Chondrocyte (in vitro differentiated cells): ENCODE measurements around the gene CRIP1. TPM values are rescaled to one million over a fixed set of nuclear protein-coding genes. Genes with fewer than 3 reads are reported as not detected.

Experiments
- DNase-seq: peaks from one replicate; pipeline ENCODE4 v3.0.0; 2021; ENCODE audit warnings: mixed read lengths, low spot score
- H3K27ac Mint-ChIP-seq: one replicate; pipeline ENCODE4 v1.8.0; 2021; ENCODE audit warnings: mild to moderate bottlenecking, moderate library complexity, mixed read lengths; ENCODE audit not compliant: unreplicated experiment
- H3K27me3 Mint-ChIP-seq: 2 replicates; pipeline ENCODE4 v1.8.0; 2021; ENCODE audit warnings: low read depth, mixed read lengths
- H3K36me3 Mint-ChIP-seq: 2 replicates; pipeline ENCODE4 v1.8.0; 2021; ENCODE audit warnings: low read depth, mixed read lengths
- H3K4me1 Mint-ChIP-seq: 2 replicates; pipeline ENCODE4 v1.8.0; 2021; ENCODE audit warnings: low read depth, mild to moderate bottlenecking, mixed read lengths
- H3K4me3 Mint-ChIP-seq: one replicate; pipeline ENCODE4 v1.8.0; 2021; ENCODE audit warnings: mild to moderate bottlenecking, moderate library complexity, mixed read lengths; ENCODE audit not compliant: unreplicated experiment
- H3K9me3 Mint-ChIP-seq: 2 replicates; pipeline ENCODE4 v1.8.0; 2021; ENCODE audit warnings: low read depth, mixed read lengths
- CTCF ChIP-seq: fragments of 200-600 bp; sonication (generic); IDR thresholded peaks from 2 replicates; pipeline ENCODE4 v1.5.0; 2021; ENCODE audit warnings: antibody characterized with exemption, mild to moderate bottlenecking, moderate library complexity
- total RNA-seq: library from RNA; stranded (reverse); gene quantifications from 3 replicates; pipeline ENCODE4 v1.2.1, GENCODE V29; 2021

Gene CRIP1
- total RNA-seq, 1 donor from 2014 or later, result 181 TPM

- Mint-ChIP-seq H3K27ac (no peak overlapping the region), H3K4me1 (no peaks in the 10 kb centered on the region), H3K27me3 (no peaks in the 10 kb centered on the region), H3K9me3 (no peaks in the 10 kb centered on the region), H3K4me3 (no peak overlapping the region), H3K36me3 (peaks cover 10% of the 10 kb centered on the region)
- no peak for TF ChIP-seq CTCF
- DNase-seq, result no peak
Observed at GRCh38 chr14:105458571-105458970, 28.1 kb upstream of the CRIP1 start.

GRCh38 chr14:105460116-105460515, 26.6 kb upstream of the CRIP1 start:
- no peaks in the 10 kb centered on the region for H3K27me3 Mint-ChIP-seq
- no peaks in the 10 kb centered on the region for H3K4me1 Mint-ChIP-seq
- H3K9me3 Mint-ChIP-seq, result no peaks in the 10 kb centered on the region
- H3K4me3 Mint-ChIP-seq, result no peak overlapping the region
- no peak overlapping the region for H3K27ac Mint-ChIP-seq
- no peak for DNase-seq
- peaks cover 10% of the 10 kb centered on the region for H3K36me3 Mint-ChIP-seq
- TF ChIP-seq CTCF, result no peak

DNA sequence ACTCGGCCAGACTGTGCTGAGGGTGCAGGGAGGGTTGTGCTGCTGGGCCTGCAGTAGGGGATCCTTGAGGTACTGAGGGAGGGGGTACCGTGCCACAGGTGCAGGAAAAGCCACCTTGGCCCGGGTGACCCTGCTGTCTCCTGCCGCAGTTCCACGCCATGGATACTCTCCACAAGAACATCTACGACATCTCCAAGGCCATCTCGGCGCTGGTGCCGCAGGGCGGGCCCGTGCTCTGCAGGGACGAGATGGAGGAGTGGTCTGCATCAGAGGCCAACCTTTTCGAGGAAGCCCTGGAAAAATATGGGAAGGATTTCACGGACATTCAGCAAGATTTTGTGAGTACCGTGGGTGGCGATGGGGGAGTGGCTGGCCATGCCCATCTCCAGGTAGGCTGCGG, 26.1 kb upstream of the CRIP1 start:
- DNase-seq, result no peak
- no peak overlapping the region for H3K4me3 Mint-ChIP-seq
- H3K4me1 Mint-ChIP-seq, result peaks cover 5% of the 10 kb centered on the region
- peaks cover 8% of the 10 kb centered on the region for H3K36me3 Mint-ChIP-seq
- no peaks in the 10 kb centered on the region for H3K27me3 Mint-ChIP-seq
- no peaks in the 10 kb centered on the region for H3K9me3 Mint-ChIP-seq
- no peak for TF ChIP-seq CTCF
- no peak overlapping the region for H3K27ac Mint-ChIP-seq

- TF ChIP-seq CTCF, result no peak
- H3K36me3 Mint-ChIP-seq, result peaks cover 6% of the 10 kb centered on the region
- DNase-seq, result no peak
- peaks cover 7% of the 10 kb centered on the region for H3K4me1 Mint-ChIP-seq
- H3K4me3 Mint-ChIP-seq, result no peak overlapping the region
- no peaks in the 10 kb centered on the region for H3K9me3 Mint-ChIP-seq
- H3K27me3 Mint-ChIP-seq, result no peaks in the 10 kb centered on the region
- no peak overlapping the region for H3K27ac Mint-ChIP-seq
Observed at GRCh38 chr14:105461903-105462302, 24.8 kb upstream of the CRIP1 start.

DNA sequence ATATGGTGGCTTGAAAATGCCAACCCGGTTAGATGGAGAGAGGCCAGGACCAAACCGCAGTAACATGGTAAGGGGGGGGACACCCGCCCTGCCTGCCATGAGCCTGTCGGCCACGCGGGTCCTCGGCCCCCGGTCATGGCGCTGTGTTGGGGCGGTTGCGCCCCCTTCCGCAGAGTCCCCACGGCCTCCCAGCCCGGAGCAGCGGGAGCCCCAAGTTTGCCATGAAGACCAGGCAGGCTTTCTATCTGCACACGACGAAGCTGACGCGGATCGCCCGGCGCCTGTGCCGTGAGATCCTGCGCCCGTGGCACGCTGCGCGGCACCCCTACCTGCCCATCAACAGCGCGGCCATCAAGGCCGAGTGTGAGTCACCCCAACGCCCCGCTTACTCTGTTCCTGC, 22.2 kb upstream of the CRIP1 start:
- no peaks in the 10 kb centered on the region for H3K9me3 Mint-ChIP-seq
- H3K4me3 Mint-ChIP-seq, result no peak overlapping the region
- no peak overlapping the region for H3K27ac Mint-ChIP-seq
- no peaks in the 10 kb centered on the region for H3K27me3 Mint-ChIP-seq
- H3K4me1 Mint-ChIP-seq, result peaks cover 7% of the 10 kb centered on the region
- TF ChIP-seq CTCF, result no peak
- H3K36me3 Mint-ChIP-seq, result peaks cover 6% of the 10 kb centered on the region
- no peak for DNase-seq
